Astrocyte of the cerebellum (primary cell): Measurements from ENCODE around the gene MSX2.

Experiments used
- DNase-seq: peaks from one replicate; pipeline ENCODE4 v3.0.0-alpha.2; 2011; ENCODE audit warnings: low read depth
- H3K4me3 ChIP-seq: 2 replicates; pipeline ENCODE4 v1.5.1; 2011; ENCODE audit warnings: mild to moderate bottlenecking, low read depth, low read length, moderate library complexity
- in situ Hi-C: cut with HindIII; loops from 2 replicates; pipeline ENCODE4 v1.10.0; 2017; ENCODE audit warnings: low sequenced_read_pairs
- TF ChIP-seq, protein P1 (sequence below): IDR thresholded peaks from 2 replicates; pipeline ENCODE4 v1.5.1; 2012; ENCODE audit warnings: low read length, low read depth, moderate library complexity, mild to moderate bottlenecking; ENCODE audit errors: missing control alignments

Gene MSX2

DNA sequence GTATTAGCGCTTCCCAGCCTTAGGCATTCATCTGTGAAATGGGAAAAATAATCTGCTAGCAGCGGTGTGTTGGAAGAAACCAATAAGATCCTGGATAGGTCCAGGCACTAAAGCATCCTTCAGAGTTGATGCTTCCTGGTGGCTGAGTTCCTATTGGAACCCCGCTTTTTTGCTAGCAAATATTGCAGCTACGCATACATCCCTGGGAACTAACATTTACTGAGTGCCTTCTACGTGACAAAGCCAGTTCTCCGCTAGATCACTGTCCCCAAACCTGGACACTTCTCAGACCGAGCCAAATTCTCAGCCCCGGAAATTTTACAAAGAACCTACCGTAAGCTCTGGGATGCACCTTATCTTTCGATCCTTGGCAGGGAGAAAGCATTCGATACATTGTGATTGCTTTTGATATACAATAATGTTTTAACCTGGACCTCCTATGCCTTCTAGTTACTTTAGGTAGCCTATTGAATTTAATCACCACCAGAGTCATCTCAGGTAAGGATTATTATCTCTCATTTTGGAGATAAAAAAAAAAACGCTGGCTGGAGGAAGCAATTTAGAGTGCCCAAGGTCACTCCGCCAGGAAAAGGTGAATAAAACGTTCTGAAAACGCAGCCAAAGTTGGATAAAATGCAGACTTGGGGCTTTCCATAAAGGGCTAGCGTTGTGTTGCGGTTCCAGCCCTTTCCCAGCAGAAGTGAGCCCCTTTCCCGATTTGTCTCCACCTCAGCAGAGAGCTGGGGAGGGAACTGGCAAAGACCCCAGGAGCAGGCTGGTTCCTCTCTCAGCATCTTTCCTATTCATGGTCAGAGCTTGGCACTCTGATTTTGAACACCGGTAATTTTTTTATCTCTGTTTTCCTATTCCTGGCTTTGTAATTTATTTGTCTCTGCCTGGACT is 2.6 kb upstream of the MSX2 start:
- DNase-seq, result no peak
- TF ChIP-seq, protein P1, sequence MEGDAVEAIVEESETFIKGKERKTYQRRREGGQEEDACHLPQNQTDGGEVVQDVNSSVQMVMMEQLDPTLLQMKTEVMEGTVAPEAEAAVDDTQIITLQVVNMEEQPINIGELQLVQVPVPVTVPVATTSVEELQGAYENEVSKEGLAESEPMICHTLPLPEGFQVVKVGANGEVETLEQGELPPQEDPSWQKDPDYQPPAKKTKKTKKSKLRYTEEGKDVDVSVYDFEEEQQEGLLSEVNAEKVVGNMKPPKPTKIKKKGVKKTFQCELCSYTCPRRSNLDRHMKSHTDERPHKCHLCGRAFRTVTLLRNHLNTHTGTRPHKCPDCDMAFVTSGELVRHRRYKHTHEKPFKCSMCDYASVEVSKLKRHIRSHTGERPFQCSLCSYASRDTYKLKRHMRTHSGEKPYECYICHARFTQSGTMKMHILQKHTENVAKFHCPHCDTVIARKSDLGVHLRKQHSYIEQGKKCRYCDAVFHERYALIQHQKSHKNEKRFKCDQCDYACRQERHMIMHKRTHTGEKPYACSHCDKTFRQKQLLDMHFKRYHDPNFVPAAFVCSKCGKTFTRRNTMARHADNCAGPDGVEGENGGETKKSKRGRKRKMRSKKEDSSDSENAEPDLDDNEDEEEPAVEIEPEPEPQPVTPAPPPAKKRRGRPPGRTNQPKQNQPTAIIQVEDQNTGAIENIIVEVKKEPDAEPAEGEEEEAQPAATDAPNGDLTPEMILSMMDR, result no peak
- in situ Hi-C loops, result no loop called here

DNA sequence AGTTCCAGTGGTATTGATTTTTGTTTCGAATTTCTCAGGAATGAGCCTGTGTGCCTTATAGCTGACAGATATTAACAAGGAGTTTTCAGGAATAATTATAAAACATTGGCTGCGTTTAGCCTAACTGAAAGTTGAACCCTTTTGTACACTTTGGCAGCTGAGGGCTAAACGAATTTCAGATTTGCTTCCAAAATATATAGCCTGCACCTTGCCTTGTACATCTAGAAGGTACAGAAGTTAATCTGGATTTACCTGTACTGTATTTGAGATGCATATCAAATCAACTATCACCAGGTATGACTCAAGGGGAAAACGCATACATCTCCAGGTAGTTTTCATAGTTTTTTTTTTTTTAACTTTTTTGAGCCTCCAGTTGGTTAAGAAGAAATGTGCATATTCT is 1.9 kb upstream of the MSX2 start:
- no peak for DNase-seq
- in situ Hi-C loops, result no loop called here
- TF ChIP-seq, protein P1, result no peak
- H3K4me3 ChIP-seq, result no peak overlapping the region

More for the DNA sequence above, 2.6 kb upstream of the MSX2 start:
- peak overlapping the region; percentile 35 for H3K4me3 ChIP-seq

DNA sequence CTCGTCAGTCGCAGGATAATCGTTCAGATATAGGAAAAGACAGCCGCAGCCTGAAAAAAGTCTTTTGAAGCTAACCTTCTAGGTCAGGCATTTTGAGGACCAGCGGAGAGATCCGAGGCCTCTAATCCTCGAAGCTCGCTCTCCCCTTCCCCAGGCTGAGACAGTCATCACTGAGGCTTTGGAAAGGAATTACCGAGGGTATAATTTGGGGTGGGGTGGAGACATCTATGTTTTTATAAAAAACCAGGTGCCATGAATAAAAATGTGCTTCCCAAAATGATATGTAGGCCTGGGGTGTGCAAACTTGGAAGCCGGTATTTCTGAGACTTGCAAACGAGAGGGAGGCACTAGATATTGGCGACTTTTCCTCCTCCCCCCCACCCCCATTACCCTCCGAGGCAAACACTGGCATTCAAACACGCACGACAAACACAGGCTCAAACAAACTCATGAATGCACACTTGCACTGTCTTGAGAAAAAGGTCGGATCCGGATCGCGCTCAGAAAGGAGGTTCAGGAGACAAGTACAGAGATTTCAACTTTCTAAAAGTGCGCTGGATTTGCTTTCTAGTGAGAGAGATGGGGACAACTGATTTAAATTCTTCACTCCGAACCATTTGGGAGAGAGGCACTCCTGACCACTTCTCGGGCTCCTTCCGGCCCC is 935 bp upstream of the MSX2 start:
- TF ChIP-seq, protein P1, result no peak
- in situ Hi-C loops, result no loop called here
- H3K4me3 ChIP-seq, result peak overlapping the region; percentile 85
- no peak for DNase-seq

DNA sequence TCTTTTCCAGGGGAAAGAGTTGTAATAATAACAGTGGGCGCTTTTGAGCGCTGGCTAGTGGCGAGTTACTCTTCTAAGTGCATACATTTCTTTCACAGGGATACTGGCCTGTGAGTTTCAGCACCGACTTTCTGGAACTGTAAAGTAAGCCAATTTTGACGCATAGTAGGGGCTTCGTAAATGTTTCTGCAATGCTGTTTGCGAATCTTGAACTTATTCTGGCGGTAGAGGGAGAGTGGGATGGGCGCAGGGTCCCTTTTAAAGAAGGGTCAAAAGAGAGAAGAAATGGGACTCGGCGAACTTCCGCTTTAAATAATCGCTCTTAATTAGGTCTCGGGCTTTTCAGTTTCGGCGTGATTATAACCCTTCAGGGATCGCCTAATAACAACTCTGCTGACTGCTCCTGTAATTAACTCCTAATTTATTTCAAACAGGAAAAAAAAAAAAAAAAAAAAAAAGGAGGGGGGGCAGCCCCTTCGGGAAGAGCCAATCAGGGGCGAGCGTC is 351 bp upstream of the MSX2 start:
- no peak for DNase-seq
- peak overlapping the region; percentile 85 for H3K4me3 ChIP-seq
- in situ Hi-C loops, result no loop called here
- TF ChIP-seq, protein P1, result peak; percentile 14

DNA sequence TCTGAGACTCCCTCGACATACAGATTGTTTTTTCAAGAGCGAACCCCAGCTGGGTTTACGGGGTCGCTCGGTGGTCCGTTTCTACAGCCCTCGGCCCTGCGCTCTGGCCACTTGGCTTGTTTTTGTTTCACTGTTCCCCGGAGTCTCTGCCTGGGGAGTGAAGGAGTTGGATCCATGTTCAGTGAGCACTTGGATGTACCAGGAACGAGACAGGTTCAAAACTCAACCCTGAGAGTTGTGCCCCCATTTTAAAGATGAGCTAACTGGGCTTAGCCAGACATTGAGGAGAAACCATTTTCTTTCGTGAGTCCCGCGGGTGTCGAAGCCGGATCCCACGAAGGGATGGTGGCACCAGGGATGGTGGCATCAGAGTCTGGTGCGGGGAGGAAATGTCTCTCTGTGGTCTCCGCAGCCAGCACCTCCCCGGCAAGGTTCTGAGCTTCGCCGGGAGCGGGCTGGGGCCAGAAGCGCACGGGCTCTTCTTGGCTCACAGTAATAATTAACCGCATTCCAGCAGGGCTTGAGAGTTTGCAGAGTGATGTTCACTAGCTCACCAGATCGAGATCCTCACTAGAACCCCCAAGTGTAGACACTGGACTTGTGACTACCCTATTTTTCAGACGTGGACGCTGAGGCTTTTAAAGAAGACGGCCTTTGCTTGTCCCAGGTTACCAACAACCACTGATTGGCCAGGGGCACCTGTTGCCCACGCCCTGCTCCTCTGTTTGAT is 1.0 kb downstream of the MSX2 start:
- TF ChIP-seq, protein P1, result no peak
- H3K4me3 ChIP-seq, result peak overlapping the region; percentile 85
- no peak for DNase-seq
- in situ Hi-C loops, result no loop called here

DNA sequence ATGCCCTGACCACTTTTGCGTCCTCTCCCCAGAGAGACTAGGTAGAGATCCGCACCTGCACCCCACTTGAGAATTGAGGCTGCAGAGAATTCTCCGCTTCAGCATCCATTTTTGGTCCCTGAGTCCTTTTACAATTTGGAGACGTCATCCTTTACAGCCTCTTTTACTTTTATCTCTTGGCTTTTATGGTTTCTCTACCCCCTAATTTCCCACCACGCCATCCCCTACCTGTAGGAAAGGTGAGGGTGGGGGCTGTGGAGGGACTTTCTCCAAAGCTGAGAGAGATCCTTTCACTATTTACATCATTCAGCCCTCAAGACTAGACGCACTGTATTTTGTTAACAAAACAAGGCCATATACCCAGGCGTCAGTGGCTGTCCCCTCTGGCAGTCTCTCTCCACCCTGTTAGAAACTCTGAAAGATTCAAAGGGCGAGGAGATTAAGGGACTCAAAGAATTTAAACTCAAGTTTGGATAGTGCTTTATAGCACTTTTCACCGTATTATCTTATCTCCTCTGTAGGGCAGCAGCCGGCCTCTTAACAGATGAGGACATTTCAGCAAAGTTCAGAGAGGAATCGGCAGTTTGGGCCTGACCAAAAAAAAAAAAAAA is 1.7 kb downstream of the MSX2 start:
- in situ Hi-C loops, result no loop called here
- TF ChIP-seq, protein P1, result no peak
- H3K4me3 ChIP-seq, result peak overlapping the region; percentile 85
- DNase-seq, result no peak
